HCT116 (cell line): Measurements from ENCODE around the gene ZNF581. TPM values are rescaled to one million over a fixed set of nuclear protein-coding genes. Genes with fewer than 3 reads are reported as not detected.

Experiments
- ATAC-seq: fragments of 200-7000 bp; cut with Tn5 transposase; 2 replicates; pipeline ENCODE4 v1.9.1; 2020; ENCODE audit warnings: mild to moderate bottlenecking, moderate library complexity
- BruUV-seq: library from RNA; stranded (reverse); fragments of 400-500 nt; replicated peaks from 2 replicates; lab custom pipeline; 2021; lab: Mats Ljungman, UMichigan
- CTCF ChIA-PET: fragments of 300-600 bp; sonication (Branson Sonifier 250); formaldehyde crosslinking; loops from one replicate; lab custom pipeline; 2021; ENCODE audit warnings: antibody characterized with exemption; lab: Charles Lee
- POLR2A ChIA-PET: fragments of 300-600, 350-600 bp; sonication (Branson Sonifier 250); formaldehyde crosslinking; loops from one replicate; lab custom pipeline; 2021; ENCODE audit warnings: antibody characterized with exemption; lab: Charles Lee
- RAD21 ChIA-PET, 2 experiments: fragments of 300-600 bp; sonication (Branson Sonifier 250); formaldehyde crosslinking; loops; one replicate each; lab custom pipeline; 2023; ENCODE audit warnings: low total read pairs in 2 of 2; ENCODE audit not compliant: uncharacterized antibody in 2 of 2, unreplicated experiment in 2 of 2, low non-redundant PET in 1 of 2; lab: Charles Lee
- DNase-seq: peaks from one replicate; pipeline ENCODE4 v3.0.0-alpha.2; 2010; ENCODE audit warnings: low read depth, low spot score
- H2AFZ ChIP-seq: fragments of 200-600 bp; shearing (Covaris generic), sonication (generic); 2 replicates; pipeline ENCODE4 v1.6.1; 2017; ENCODE audit warnings: low read depth, mixed run types, mixed read lengths, antibody characterized with exemption, low read length; ENCODE audit not compliant: poor library complexity, severe bottlenecking
- H3K27ac ChIP-seq: 2 replicates; pipeline ENCODE4 v1.5.1; 2012; ENCODE audit warnings: low read depth, low read length
- H3K27me3 ChIP-seq: fragments of 200-600 bp; sonication (generic); 2 replicates; pipeline ENCODE4 v1.6.1; 2016; ENCODE audit warnings: mixed run types, low read length, mixed read lengths; ENCODE audit not compliant: insufficient read depth
- H3K36me3 ChIP-seq, 2 experiments: fragments of 200-500 bp in 1 of 2; fragments of 200-600 bp in 1 of 2; sonication (Bioruptor generic) in 1 of 2; sonication (generic) in 1 of 2; 2 replicates each; pipeline versions ENCODE4 v1.5.1 to v1.6.1; 2014 to 2016; ENCODE audit warnings: low read length in 2 of 2, inconsistent platforms in 1 of 2, mixed read lengths in 1 of 2, mixed run types in 1 of 2; ENCODE audit not compliant: insufficient read depth in 2 of 2, control insufficient read depth in 1 of 2
- H3K4me1 ChIP-seq, 2 experiments: fragments of 200-600 bp in 1 of 2; sonication (generic) in 1 of 2; 2 replicates each; pipeline versions ENCODE4 v1.5.1 to v1.6.1; 2012 to 2017; ENCODE audit warnings: low read length in 2 of 2, inconsistent platforms in 1 of 2, mild to moderate bottlenecking in 1 of 2, mixed read lengths in 1 of 2, mixed run types in 1 of 2, moderate library complexity in 1 of 2; ENCODE audit not compliant: insufficient read depth in 2 of 2, control insufficient read depth in 1 of 2
- H3K4me2 ChIP-seq: fragments of 200-600 bp; sonication (generic); 2 replicates; pipeline ENCODE4 v1.6.1; 2017; ENCODE audit warnings: mixed run types, low read length, mixed read lengths
- H3K4me3 ChIP-seq, 2 experiments: fragments of 200-600 bp in 1 of 2; sonication (generic) in 1 of 2; replicated peaks in 1 of 2; 2 replicates each; pipeline ENCODE4 v1.5.1; 2011 to 2016; ENCODE audit warnings: low read length in 2 of 2, control low read depth in 1 of 2, low read depth in 1 of 2, mild to moderate bottlenecking in 1 of 2, mixed read lengths in 1 of 2, mixed run types in 1 of 2
- H3K79me2 ChIP-seq: fragments of 200-600 bp; sonication (generic); 2 replicates; pipeline ENCODE4 v1.6.1; 2017; ENCODE audit warnings: mild to moderate bottlenecking, mixed run types, low read length, moderate library complexity, mixed read lengths; ENCODE audit not compliant: insufficient read depth
- H3K9ac ChIP-seq: fragments of 200-600 bp; sonication (generic); 2 replicates; pipeline ENCODE4 v1.6.1; 2016; ENCODE audit warnings: low read length, mixed read lengths
- H3K9me2 ChIP-seq: fragments of 200-600 bp; sonication (generic), shearing (Covaris generic); 2 replicates; pipeline ENCODE4 v1.6.1; 2017; ENCODE audit warnings: mixed run types, mild to moderate bottlenecking, moderate library complexity; ENCODE audit not compliant: insufficient read depth
- H3K9me3 ChIP-seq, 2 experiments: fragments of 200-500 bp in 1 of 2; fragments of 200-600 bp in 1 of 2; sonication (Bioruptor generic) in 1 of 2; sonication (generic) in 1 of 2; 2 replicates each; pipeline ENCODE4 v1.6.1; 2014 to 2017; ENCODE audit warnings: low read length in 2 of 2, mixed read lengths in 2 of 2, inconsistent platforms in 1 of 2, low read depth in 1 of 2, mild to moderate bottlenecking in 1 of 2, mixed run types in 1 of 2, moderate library complexity in 1 of 2; ENCODE audit not compliant: control insufficient read depth in 1 of 2, insufficient read depth in 1 of 2
- H4K20me1 ChIP-seq: fragments of 200-600 bp; sonication (generic), shearing (Covaris generic); 2 replicates; pipeline ENCODE4 v1.6.1; 2017; ENCODE audit warnings: mixed run types, mild to moderate bottlenecking, moderate library complexity; ENCODE audit not compliant: insufficient read depth
- CEBPB ChIP-seq: IDR thresholded peaks from 2 replicates; pipeline ENCODE4 v1.6.1; 2012; ENCODE audit warnings: low read depth
- ELF1 ChIP-seq: IDR thresholded peaks from 2 replicates; pipeline ENCODE4 v1.6.1; 2012; ENCODE audit warnings: low read depth, borderline replicate concordance
- JUND ChIP-seq: IDR thresholded peaks from 2 replicates; pipeline ENCODE4 v1.6.1; 2012
- SIN3A ChIP-seq: IDR thresholded peaks from 2 replicates; pipeline ENCODE4 v1.6.1; 2012; ENCODE audit warnings: low read depth
- ZFX ChIP-seq: fragments of 450-650 bp; IDR thresholded peaks from 2 replicates; pipeline ENCODE4 v1.6.1; 2017
- intact Hi-C: fragments of 100-400 bp; cut with micrococcal nuclease; formaldehyde crosslinking; loops from 2 replicates; pipeline ENCODE4 v1.10.0; 2022
- total RNA-seq: library from RNA; stranded (reverse); gene quantifications from one replicate; pipeline ENCODE4 v1.2.1, GENCODE V29; 2021; ENCODE audit not compliant: unreplicated experiment
- TF ChIP-seq, protein P1 (sequence below), 3 experiments: fragments of 200-600 bp in 1 of 3; sonication (generic) in 1 of 3; IDR thresholded peaks in 2 of 3; conservative IDR thresholded peaks in 1 of 3; 2 replicates each; pipeline ENCODE4 v1.5.1; 2012 to 2017; ENCODE audit warnings: low read depth in 2 of 3, low read length in 2 of 3, antibody characterized with exemption in 1 of 3, borderline replicate concordance in 1 of 3, control low read depth in 1 of 3, mild to moderate bottlenecking in 1 of 3, mixed read lengths in 1 of 3, mixed run types in 1 of 3, moderate library complexity in 1 of 3; ENCODE audit not compliant: insufficient read depth in 1 of 3

Gene ZNF581
- total RNA-seq, 1 experiment from 2014 or later, result 44.4 TPM

DNA sequence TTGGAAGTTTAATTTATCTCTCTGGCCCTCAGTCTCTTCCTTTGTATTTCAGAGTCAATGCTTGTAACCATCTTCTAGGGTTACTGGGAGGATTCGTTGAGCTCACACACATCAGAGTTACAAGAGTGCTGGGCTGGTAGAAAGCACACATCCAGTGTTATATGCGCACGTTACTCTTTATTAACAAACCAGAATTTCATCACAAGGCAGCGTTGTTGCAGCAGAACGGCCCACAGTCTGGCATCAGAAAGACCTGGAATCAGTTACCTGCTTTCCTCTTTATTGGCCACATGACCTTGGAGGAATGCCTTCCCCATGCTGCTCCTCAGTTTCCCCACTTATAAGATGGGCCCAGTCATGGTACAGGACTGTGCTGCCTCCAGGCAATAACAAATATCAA, 34.1 kb upstream of the ZNF581 start:
- intact Hi-C loops, result no loop called here
- CTCF ChIA-PET, result no interaction called here

DNA sequence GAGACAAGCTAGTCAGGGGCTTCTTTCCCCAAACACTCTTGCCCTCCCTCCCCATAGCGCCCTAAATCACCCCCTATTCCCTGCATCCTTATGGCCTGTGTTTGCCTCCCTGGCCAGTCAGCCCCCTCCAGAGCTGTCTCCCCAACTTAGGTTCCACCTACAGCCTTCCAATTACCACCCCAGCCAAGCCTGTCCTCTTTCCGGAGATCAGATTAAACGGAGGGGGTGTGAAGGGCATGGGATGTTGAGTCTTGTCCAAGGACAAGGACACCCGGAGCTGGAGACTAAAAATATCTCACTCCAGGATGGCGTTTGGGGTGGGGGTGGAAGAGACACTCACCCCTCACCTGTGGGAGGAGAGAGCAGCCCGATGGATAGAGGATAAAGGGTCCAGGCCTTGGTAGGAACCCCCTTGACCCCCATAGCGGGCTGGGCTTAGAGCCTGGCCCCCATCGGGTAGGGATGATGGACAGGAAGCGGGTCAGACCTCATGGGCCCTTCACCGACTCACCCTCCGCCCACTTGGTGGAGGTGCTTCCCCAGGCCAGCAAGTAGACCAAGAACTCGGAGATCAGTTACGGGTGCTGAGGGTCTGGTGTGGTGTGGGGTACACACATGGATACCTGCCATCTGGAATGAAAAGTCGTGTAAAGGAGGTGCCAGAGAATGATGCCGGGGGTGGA, 32.0 kb upstream of the ZNF581 start:
- no peaks in the 10 kb centered on the region for H3K9me3 ChIP-seq
- intact Hi-C loops, result no loop called here
- H3K9me2 ChIP-seq, result no peaks in the 10 kb centered on the region
- peaks cover 43% of the 10 kb centered on the region for H3K79me2 ChIP-seq
- H4K20me1 ChIP-seq, result no peaks in the 10 kb centered on the region
- H3K9ac ChIP-seq, result no peak overlapping the region
- DNase-seq, result no peak
- no peak overlapping the region for H2AFZ ChIP-seq
- no TSS peak for BruUV-seq
- H3K27ac ChIP-seq, result no peak overlapping the region
- ChIA-PET CTCF (no interaction called here), RAD21 (no interaction called here), POLR2A (no interaction called here)
- peaks cover 6 to 7% of the 10 kb centered on the region in 2 experiments for H3K4me1 ChIP-seq
- H3K4me2 ChIP-seq, result no peak overlapping the region
- no peaks in the 10 kb centered on the region for H3K27me3 ChIP-seq
- H3K4me3 ChIP-seq, result no peak overlapping the region
- ATAC-seq, result no peak
- peaks cover 6 to 18% of the 10 kb centered on the region in 2 experiments; a peak in 3 of 4 replicates for H3K36me3 ChIP-seq
- TF ChIP-seq ELF1 (no peak), CEBPB (no peak), ZFX (no peak)

More for the DNA sequence above, 34.1 kb upstream of the ZNF581 start:
- Histone ChIP-seq H3K4me1 (peaks cover 10 to 18% of the 10 kb centered on the region in 2 experiments), H3K9me3 (no peaks in the 10 kb centered on the region), H3K27ac (no peak overlapping the region), H3K4me3 (no peak overlapping the region), H3K9ac (no peak overlapping the region)
- RAD21 ChIA-PET, result no interaction called here
- POLR2A ChIA-PET, result interaction anchor here (1.3 kb wide), 1 partner anchor 10 kb away, joined by 3 read pairs; the partner anchor contains the start of gene FIZ1
- ATAC-seq, result no peak
- no TSS peak for BruUV-seq
- no peak for TF ChIP-seq JUND
- TF ChIP-seq SIN3A, result no peak
- TF ChIP-seq ZFX, result no peak
- TF ChIP-seq, protein P1, sequence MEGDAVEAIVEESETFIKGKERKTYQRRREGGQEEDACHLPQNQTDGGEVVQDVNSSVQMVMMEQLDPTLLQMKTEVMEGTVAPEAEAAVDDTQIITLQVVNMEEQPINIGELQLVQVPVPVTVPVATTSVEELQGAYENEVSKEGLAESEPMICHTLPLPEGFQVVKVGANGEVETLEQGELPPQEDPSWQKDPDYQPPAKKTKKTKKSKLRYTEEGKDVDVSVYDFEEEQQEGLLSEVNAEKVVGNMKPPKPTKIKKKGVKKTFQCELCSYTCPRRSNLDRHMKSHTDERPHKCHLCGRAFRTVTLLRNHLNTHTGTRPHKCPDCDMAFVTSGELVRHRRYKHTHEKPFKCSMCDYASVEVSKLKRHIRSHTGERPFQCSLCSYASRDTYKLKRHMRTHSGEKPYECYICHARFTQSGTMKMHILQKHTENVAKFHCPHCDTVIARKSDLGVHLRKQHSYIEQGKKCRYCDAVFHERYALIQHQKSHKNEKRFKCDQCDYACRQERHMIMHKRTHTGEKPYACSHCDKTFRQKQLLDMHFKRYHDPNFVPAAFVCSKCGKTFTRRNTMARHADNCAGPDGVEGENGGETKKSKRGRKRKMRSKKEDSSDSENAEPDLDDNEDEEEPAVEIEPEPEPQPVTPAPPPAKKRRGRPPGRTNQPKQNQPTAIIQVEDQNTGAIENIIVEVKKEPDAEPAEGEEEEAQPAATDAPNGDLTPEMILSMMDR (IDR thresholded peaks at IDR 0.05 in 2 of 3, conservative IDR thresholded peaks at IDR 0.05 in 1 of 3; ENCODE audit: borderline replicate concordance in 1 of 3, insufficient read depth in 1 of 3, low read depth in 2 of 3, low read length in 2 of 3), result no peak
- TF ChIP-seq, all 23 proteins: peak for 0
- H4K20me1 ChIP-seq, result no peaks in the 10 kb centered on the region
- no peak overlapping the region for H3K4me2 ChIP-seq
- no peak overlapping the region for H2AFZ ChIP-seq
- no peaks in the 10 kb centered on the region for H3K27me3 ChIP-seq
- peaks cover 50% of the 10 kb centered on the region for H3K79me2 ChIP-seq
- no peak for DNase-seq
- H3K9me2 ChIP-seq, result no peaks in the 10 kb centered on the region
- H3K36me3 ChIP-seq, result peaks cover 6 to 18% of the 10 kb centered on the region in 2 experiments; a peak in 3 of 4 replicates
